T-helper 2 cell treated with Interferon-gamma antibody and Interleukin-4, amounts not matched to agents 100 ng/mL and 5 ng/mL, for 36 hours (primary cell): ENCODE data around the gene PPP1R9B. TPM values are rescaled to one million over a fixed set of nuclear protein-coding genes. Genes with fewer than 3 reads are reported as not detected.

Source experiments
- intact Hi-C: fragments of 100-400 bp; cut with micrococcal nuclease; formaldehyde crosslinking; loops from one replicate; pipeline ENCODE4 v1.15.1; 2023
- total RNA-seq: library from RNA; stranded (reverse); gene quantifications from 2 replicates; pipeline ENCODE4 v1.2.3, GENCODE V29; 2022

Gene PPP1R9B
- total RNA-seq, 1 donor from 2014 or later, result 160 TPM

DNA sequence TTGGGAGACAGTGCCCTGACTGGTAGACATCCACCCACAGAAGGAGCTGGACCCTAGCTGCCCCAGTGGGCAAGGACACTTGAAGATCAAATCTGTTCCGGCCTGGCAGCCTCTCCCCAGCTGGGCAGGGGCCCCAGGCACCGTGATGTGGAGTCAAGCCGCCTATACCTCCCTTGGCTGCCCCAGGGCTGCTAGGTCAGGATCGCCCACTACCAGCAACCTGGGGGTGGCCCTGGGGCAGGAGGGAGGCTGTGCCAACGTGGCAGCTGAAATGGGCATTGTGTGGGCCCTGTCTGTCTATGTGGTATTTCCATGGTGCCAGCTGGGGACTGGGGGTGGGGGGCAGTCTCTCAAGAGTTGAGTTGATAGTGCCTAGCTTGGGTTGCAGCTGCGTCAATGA lies 54.4 kb downstream of the PPP1R9B start:
- intact Hi-C loops, result no loop called here

GRCh38 chr17:50095626-50096037 lies 54.8 kb downstream of the PPP1R9B start:
- intact Hi-C loops, result loop anchor here (1.0 to 2.0 kb wide), 3 partner anchors 56 to 202 kb away; no protein-coding TSS in a partner anchor

- intact Hi-C loops, result loop anchor here (1.0 to 2.0 kb wide), 4 partner anchors 40 to 202 kb away; no protein-coding TSS in a partner anchor
Observed at GRCh38 chr17:50094753-50095619, 55.5 kb downstream of the PPP1R9B start, which contains the start of gene PDK2. TSS of gene PDK2 (plus strand) at chr17:50095351. CDS start at chr17:50095436, 85 bp downstream.

GRCh38 chr17:50094243-50094752 lies 56.2 kb downstream of the PPP1R9B start:
- intact Hi-C loops, result loop anchor here (1.0 to 2.0 kb wide), 2 partner anchors 39 to 67 kb away; no protein-coding TSS in a partner anchor

DNA sequence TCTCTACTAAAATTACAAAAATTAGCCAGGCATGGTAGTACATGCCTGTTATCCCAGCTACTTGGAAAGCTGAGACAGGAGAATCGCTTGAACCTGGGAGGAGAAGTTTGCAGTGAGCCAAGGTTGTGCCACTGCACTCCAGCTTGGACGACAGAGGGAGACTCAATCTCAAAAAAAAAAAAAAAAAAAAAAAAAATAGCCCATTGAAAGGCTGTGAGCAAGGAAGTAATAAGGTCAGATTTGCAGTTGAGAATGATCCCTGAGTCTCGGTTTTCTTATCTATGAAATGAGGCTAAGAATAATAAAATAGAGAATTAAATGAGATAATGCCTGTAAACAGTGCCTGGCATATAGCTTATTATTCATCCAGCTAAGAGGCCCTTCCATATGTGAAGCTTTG lies 56.7 kb downstream of the PPP1R9B start:
- intact Hi-C loops, result loop anchor here (1.0 to 2.0 kb wide), 2 partner anchors 39 to 67 kb away; no protein-coding TSS in a partner anchor

- intact Hi-C loops, result no loop called here
Observed at GRCh38 chr17:50093246-50093645, 57.2 kb downstream of the PPP1R9B start.

DNA sequence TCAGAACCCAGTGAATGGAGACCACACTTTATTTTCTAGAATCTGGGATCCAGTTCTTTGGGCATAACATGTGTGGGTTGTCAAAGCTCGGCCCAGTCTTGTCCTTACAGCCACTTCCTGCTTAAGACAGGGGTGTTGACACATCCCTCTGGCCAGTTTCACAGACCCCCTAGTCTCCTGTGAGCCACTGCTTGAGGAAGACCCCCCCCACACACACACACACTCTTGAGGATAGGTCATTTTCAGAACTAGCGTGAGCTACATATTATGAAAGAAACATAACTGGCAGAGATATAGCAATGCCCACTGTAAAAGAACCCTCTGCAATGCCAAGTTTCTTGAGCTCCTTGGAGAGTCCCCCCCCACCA lies 58.6 kb downstream of the PPP1R9B start:
- intact Hi-C loops, result no loop called here

DNA sequence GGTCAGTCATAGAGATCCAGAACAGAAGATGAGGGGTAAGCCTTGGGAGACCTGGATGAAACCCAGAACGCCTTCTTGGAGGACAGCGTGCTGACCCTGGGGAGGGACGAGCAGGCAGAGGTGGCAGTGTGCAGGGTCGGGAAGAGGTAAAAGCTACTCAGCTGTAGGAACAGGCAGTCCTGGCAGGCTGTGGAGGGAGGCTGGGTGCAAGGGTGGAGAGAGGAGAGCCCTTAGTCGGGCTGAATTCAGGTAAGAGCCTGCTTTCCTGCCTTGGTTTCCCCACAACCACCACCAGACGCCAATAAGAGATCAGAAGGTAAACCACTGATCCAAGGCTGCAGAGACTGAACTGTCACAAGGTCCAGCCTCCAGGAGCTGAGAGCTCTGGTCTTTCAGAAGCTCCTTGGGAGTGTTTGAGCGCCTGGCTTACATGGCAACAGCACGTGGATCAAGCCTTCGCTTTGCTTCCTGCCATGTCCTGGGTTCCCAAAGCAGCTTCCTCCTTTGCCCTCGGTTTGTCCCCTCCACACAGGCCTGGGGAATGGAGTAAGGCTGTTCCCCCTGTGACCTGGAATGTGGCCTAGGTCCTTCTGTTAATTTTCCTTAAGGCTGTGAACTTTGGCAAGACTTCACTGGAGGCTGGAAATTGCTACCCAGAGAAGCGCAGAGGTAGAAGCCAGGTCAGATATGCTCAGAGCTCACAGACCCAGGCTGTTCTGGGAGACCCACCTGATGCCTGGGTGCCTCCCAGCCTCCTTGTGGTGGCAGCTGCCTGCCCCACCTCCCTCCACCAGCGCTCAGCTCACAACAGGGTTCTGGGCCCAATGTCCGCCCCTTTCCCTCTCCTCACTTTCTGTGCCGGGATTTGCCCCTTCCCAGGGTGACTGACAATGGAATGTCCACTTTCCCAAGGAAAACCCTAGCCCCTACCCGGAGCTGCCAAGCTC lies 59.2 kb downstream of the PPP1R9B start:
- intact Hi-C loops, result no loop called here

GRCh38 chr17:50090071-50090470 lies 60.4 kb downstream of the PPP1R9B start:
- intact Hi-C loops, result no loop called here

GRCh38 chr17:50088952-50089825 lies 61.3 kb downstream of the PPP1R9B start:
- intact Hi-C loops, result no loop called here

- intact Hi-C loops, result loop anchor here (1.0 kb wide), 1 partner anchor 62 kb away; no protein-coding TSS in a partner anchor
Observed at GRCh38 chr17:50087912-50088405, 62.5 kb downstream of the PPP1R9B start.

DNA sequence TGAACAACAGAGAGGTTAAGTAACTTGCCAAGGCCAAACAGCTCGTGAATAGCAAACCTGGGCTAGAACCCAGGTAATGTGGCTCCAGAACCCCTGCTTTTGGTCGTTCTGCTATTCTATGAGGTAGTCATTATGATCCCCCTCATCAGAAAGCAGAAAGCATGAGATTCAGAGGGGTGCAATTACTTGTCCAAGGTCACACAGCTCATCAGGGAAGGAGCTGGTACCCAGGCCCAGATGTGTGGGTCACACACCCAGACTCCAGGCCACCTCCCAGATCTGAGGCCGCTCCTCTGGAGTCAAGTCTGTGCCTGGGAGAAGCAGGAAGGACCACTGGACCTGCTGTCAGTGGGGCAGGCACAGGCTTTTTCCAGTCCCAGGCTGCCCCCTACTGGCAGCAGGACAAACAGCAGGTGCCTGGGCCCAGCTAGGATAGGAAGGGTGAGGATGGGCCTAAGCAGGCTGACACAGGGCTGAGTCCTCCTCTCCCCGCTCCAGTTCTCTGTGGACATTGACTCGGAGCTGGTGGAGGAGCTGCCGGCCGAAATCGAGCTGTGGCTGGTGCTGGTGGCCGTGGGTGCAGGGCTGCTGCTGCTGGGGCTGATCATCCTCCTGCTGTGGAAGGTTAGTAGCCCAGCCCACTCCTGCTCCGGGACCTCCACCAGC lies 63.1 kb downstream of the PPP1R9B start:
- intact Hi-C loops, result loop anchor here (1.0 kb wide), 1 partner anchor 61 kb away; no protein-coding TSS in a partner anchor

Other genes starting within 250 kb of the PPP1R9B start
- gene DLX4, start 181.5 kb downstream of the PPP1R9B start, total RNA-seq, result 0.16 and 0.25 TPM in 2 replicates
- gene DLX3, start 155.5 kb downstream of the PPP1R9B start, total RNA-seq, result not detected in 2 replicates
- gene ITGA3, start 94.6 kb downstream of the PPP1R9B start, total RNA-seq, result 6.5 and 8.9 TPM in 2 replicates
- 17.2 and 17.4 TPM in 2 replicates for gene PDK2, start 55.3 kb downstream of the PPP1R9B start, total RNA-seq
- 0.98 and 1.1 TPM in 2 replicates for gene SAMD14, start 20.5 kb downstream of the PPP1R9B start, total RNA-seq
- gene SGCA, start 15.3 kb upstream of the PPP1R9B start, total RNA-seq, result not detected in 2 replicates
- 1.2 and 1.5 TPM in 2 replicates for gene COL1A1, start 51.0 kb upstream of the PPP1R9B start, total RNA-seq
- gene TMEM92, start 123.8 kb upstream of the PPP1R9B start, total RNA-seq, result 0.30 and 0.59 TPM in 2 replicates
- 34.3 and 35.9 TPM in 2 replicates for gene XYLT2, start 195.4 kb upstream of the PPP1R9B start, total RNA-seq
- 75.6 and 81.1 TPM in 2 replicates for gene MRPL27, start 222.5 kb upstream of the PPP1R9B start, total RNA-seq
- gene EME1, start 222.6 kb upstream of the PPP1R9B start, total RNA-seq, result 16.2 and 23.2 TPM in 2 replicates
- 92.8 and 94.4 TPM in 2 replicates for gene LRRC59, start 246.8 kb upstream of the PPP1R9B start, total RNA-seq